ENCODE data around the gene BUD13. TPM values are rescaled to one million over a fixed set of nuclear protein-coding genes. Genes with fewer than 3 reads are reported as not detected.
A peak's percentile ranks its signal among the peaks of the same experiment; 100 is the strongest.

Gene BUD13
- total and polyA plus RNA-seq, 2 of the 13 experiments (the other 11 are each of a cell fraction or from before 2014, with no cell fraction given), result 13.3 to 25.9 TPM

DNA sequence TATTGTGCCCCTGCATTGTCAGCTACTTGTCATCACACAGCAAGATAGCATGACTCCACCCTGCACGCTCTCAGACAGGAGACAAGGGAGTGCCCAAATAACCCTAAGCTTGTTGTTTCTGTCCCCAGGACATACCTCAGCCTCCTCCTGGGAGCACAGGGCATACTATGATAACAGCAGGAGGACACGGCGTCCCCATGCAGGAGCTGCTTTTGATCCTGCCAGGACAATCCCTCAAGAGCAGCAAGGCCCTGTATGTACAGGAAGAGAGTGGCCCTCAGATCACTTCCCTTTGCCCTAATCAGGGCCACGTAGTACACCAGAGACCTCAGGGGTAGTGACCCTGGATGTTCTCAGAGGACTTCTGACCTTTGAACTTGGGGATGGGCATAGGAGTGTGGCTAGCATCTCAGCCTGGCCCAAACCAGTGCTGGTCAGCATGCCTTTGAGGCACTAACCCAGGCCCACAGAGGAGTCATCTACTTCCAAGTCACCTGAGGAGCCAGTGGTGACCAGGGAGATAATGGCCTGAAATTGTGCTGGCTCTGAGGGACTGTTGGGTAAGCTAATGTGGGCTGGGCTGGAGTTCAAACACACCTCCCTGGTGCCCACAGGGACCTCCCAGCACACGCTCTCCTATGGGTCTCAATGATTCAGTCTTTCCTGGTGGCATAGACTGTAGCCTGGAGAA lies 41.1 kb upstream of the BUD13 start (continued):
- no peak for TF ChIP-seq TSC22D2 (CRISPR knock-in tag; IDR thresholded peaks at IDR 0.05; ENCODE audit: borderline replicate concordance)
- TF ChIP-seq ZMAT3 (CRISPR knock-in tag; conservative IDR thresholded peaks at IDR 0.05), result no peak
- TF ChIP-seq CREB1 (IDR thresholded peaks at IDR 0.05), result no peak
- 0 out of 2 replicates have a peak, but pooled peaks have one; percentile 44 for TF ChIP-seq CREB1 (CRISPR knock-in tag; IDR thresholded peaks at IDR 0.05)
- no peak for TF ChIP-seq ZBTB8A (CRISPR knock-in tag; IDR thresholded peaks at IDR 0.05; ENCODE audit: borderline replicate concordance, low read depth)
- TF ChIP-seq, protein P1, sequence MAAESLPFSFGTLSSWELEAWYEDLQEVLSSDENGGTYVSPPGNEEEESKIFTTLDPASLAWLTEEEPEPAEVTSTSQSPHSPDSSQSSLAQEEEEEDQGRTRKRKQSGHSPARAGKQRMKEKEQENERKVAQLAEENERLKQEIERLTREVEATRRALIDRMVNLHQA (CRISPR knock-in tag; IDR thresholded peaks at IDR 0.05), result no peak
- no peak for TF ChIP-seq GATA4 (IDR thresholded peaks at IDR 0.05; ENCODE audit: borderline replicate concordance, low read depth)
- TF ChIP-seq SP1 (IDR thresholded peaks at IDR 0.05), result no peak
- TF ChIP-seq SP1 (CRISPR knock-in tag; IDR thresholded peaks at IDR 0.05), result no peak
- 0 out of 2 replicates have a peak, but pooled peaks have one; percentile 22 for TF ChIP-seq SMAD1 (CRISPR knock-in tag; IDR thresholded peaks at IDR 0.05; ENCODE audit: borderline replicate concordance, low read depth)
- TF ChIP-seq ZNF7 (CRISPR knock-in tag; IDR thresholded peaks at IDR 0.05), result no peak
- TF ChIP-seq SALL1 (CRISPR knock-in tag; IDR thresholded peaks at IDR 0.05), result peak; percentile 62
- no peak; the same call in 1 of the 2 replicates for TF ChIP-seq ZNF205 (CRISPR knock-in tag; IDR thresholded peaks at IDR 0.05)
- TF ChIP-seq ZNF143 (CRISPR knock-in tag; IDR thresholded peaks at IDR 0.05), result no peak
- no peak for TF ChIP-seq POLR2AphosphoS5 (IDR thresholded peaks at IDR 0.05; ENCODE audit: low read depth, low read length)
- TF ChIP-seq, protein P2, sequence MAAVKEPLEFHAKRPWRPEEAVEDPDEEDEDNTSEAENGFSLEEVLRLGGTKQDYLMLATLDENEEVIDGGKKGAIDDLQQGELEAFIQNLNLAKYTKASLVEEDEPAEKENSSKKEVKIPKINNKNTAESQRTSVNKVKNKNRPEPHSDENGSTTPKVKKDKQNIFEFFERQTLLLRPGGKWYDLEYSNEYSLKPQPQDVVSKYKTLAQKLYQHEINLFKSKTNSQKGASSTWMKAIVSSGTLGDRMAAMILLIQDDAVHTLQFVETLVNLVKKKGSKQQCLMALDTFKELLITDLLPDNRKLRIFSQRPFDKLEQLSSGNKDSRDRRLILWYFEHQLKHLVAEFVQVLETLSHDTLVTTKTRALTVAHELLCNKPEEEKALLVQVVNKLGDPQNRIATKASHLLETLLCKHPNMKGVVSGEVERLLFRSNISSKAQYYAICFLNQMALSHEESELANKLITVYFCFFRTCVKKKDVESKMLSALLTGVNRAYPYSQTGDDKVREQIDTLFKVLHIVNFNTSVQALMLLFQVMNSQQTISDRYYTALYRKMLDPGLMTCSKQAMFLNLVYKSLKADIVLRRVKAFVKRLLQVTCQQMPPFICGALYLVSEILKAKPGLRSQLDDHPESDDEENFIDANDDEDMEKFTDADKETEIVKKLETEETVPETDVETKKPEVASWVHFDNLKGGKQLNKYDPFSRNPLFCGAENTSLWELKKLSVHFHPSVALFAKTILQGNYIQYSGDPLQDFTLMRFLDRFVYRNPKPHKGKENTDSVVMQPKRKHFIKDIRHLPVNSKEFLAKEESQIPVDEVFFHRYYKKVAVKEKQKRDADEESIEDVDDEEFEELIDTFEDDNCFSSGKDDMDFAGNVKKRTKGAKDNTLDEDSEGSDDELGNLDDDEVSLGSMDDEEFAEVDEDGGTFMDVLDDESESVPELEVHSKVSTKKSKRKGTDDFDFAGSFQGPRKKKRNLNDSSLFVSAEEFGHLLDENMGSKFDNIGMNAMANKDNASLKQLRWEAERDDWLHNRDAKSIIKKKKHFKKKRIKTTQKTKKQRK (IDR thresholded peaks at IDR 0.05; ENCODE audit: low read length), result no peak
- TF ChIP-seq NCOR1 (IDR thresholded peaks at IDR 0.05; ENCODE audit: borderline replicate concordance, low read length), result peak; percentile 61; the same call in 1 of the 2 replicates
- TF ChIP-seq, protein P3, sequence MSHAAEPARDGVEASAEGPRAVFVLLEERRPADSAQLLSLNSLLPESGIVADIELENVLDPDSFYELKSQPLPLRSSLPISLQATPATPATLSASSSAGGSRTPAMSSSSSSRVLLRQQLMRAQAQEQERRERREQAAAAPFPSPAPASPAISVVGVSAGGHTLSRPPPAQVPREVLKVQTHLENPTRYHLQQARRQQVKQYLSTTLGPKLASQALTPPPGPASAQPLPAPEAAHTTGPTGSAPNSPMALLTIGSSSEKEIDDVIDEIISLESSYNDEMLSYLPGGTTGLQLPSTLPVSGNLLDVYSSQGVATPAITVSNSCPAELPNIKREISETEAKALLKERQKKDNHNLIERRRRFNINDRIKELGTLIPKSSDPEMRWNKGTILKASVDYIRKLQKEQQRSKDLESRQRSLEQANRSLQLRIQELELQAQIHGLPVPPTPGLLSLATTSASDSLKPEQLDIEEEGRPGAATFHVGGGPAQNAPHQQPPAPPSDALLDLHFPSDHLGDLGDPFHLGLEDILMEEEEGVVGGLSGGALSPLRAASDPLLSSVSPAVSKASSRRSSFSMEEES (CRISPR knock-in tag; IDR thresholded peaks at IDR 0.05), result no peak
- no peak for TF ChIP-seq MIER2 (CRISPR knock-in tag; IDR thresholded peaks at IDR 0.05)
- TF ChIP-seq TP53 (CRISPR knock-in tag; conservative IDR thresholded peaks at IDR 0.05), result no peak
- 0 out of 2 replicates have a peak, but pooled peaks have one; percentile 21 for TF ChIP-seq ZSCAN21 (CRISPR knock-in tag; IDR thresholded peaks at IDR 0.05; ENCODE audit: borderline replicate concordance)
- TF ChIP-seq, protein P4, sequence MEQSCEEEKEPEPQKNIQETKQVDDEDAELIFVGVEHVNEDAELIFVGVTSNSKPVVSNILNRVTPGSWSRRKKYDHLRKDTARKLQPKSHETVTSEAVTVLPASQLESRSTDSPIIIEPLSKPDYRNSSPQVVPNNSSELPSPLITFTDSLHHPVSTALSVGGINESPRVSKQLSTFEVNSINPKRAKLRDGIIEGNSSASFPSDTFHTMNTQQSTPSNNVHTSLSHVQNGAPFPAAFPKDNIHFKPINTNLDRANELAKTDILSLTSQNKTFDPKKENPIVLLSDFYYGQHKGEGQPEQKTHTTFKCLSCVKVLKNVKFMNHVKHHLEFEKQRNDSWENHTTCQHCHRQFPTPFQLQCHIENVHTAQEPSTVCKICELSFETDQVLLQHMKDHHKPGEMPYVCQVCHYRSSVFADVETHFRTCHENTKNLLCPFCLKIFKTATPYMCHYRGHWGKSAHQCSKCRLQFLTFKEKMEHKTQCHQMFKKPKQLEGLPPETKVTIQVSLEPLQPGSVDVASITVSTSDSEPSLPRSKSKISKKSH (CRISPR knock-in tag; IDR thresholded peaks at IDR 0.05; ENCODE audit: borderline replicate concordance), result no peak
- no peak for TF ChIP-seq ZBTB21 (CRISPR knock-in tag; IDR thresholded peaks at IDR 0.05)
- no peak for TF ChIP-seq RFXAP (CRISPR knock-in tag; IDR thresholded peaks at IDR 0.05; ENCODE audit: borderline replicate concordance)
- TF ChIP-seq ZBTB38 (CRISPR knock-in tag; IDR thresholded peaks at IDR 0.05), result no peak
- TF ChIP-seq MZF1 (CRISPR knock-in tag; IDR thresholded peaks at IDR 0.05; ENCODE audit: borderline replicate concordance), result no peak

Data from HepG2 (cell line).